ENCODE data around the gene HSD17B3.

GRCh38 chr9:96217294-96217707 is 84.7 kb downstream of the HSD17B3 start:
- TF ChIP-seq RFX5 (IDR thresholded peaks at IDR 0.05; ENCODE audit: low read depth, low read length) (no peak), ZNF24 (IDR thresholded peaks at IDR 0.05) (no peak), ZSCAN29 (IDR thresholded peaks at IDR 0.05) (no peak), SPI1 (IDR thresholded peaks at IDR 0.05; ENCODE audit: borderline replicate concordance, insufficient read depth, low read depth, low read length) (no peak), ZNF592 (IDR thresholded peaks at IDR 0.05) (no peak), CTCF (IDR thresholded peaks at IDR 0.05 in 2 of 3, conservative IDR thresholded peaks at IDR 0.05 in 1 of 3; ENCODE audit: control insufficient read depth in 2 of 3, extremely low read depth in 1 of 3, insufficient read depth in 1 of 3, low read depth in 3 of 3, low read length in 3 of 3) (no peak)
- TF ChIP-seq, protein P1, sequence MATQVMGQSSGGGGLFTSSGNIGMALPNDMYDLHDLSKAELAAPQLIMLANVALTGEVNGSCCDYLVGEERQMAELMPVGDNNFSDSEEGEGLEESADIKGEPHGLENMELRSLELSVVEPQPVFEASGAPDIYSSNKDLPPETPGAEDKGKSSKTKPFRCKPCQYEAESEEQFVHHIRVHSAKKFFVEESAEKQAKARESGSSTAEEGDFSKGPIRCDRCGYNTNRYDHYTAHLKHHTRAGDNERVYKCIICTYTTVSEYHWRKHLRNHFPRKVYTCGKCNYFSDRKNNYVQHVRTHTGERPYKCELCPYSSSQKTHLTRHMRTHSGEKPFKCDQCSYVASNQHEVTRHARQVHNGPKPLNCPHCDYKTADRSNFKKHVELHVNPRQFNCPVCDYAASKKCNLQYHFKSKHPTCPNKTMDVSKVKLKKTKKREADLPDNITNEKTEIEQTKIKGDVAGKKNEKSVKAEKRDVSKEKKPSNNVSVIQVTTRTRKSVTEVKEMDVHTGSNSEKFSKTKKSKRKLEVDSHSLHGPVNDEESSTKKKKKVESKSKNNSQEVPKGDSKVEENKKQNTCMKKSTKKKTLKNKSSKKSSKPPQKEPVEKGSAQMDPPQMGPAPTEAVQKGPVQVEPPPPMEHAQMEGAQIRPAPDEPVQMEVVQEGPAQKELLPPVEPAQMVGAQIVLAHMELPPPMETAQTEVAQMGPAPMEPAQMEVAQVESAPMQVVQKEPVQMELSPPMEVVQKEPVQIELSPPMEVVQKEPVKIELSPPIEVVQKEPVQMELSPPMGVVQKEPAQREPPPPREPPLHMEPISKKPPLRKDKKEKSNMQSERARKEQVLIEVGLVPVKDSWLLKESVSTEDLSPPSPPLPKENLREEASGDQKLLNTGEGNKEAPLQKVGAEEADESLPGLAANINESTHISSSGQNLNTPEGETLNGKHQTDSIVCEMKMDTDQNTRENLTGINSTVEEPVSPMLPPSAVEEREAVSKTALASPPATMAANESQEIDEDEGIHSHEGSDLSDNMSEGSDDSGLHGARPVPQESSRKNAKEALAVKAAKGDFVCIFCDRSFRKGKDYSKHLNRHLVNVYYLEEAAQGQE (IDR thresholded peaks at IDR 0.05; ENCODE audit: low read depth, low read length) = no peak
